HUES48 (cell line): ENCODE measurements around the gene SMYD3.

ENCODE experiments used
- H3K27ac ChIP-seq: one replicate; pipeline ENCODE4 v1.7.0; 2013; ENCODE audit warnings: low read depth, low read length, inconsistent platforms
- H3K27me3 ChIP-seq: 2 replicates; pipeline ENCODE4 v1.6.1; 2013; ENCODE audit warnings: mild to moderate bottlenecking, low read length; ENCODE audit not compliant: control insufficient read depth, insufficient read depth
- H3K36me3 ChIP-seq: 2 replicates; pipeline ENCODE4 v1.6.1; 2013; ENCODE audit warnings: low read length; ENCODE audit not compliant: control insufficient read depth, insufficient read depth
- H3K4me1 ChIP-seq: 2 replicates; pipeline ENCODE4 v1.6.1; 2013; ENCODE audit warnings: mild to moderate bottlenecking, low read length; ENCODE audit not compliant: control insufficient read depth, insufficient read depth
- H3K4me3 ChIP-seq: 2 replicates; pipeline ENCODE4 v1.5.1; 2013; ENCODE audit warnings: mild to moderate bottlenecking, low read depth, low read length
- H3K9ac ChIP-seq: 2 replicates; pipeline ENCODE4 v1.6.1; 2013; ENCODE audit warnings: mild to moderate bottlenecking, low read depth, low read length, moderate library complexity
- H3K9me3 ChIP-seq: 2 replicates; pipeline ENCODE4 v1.6.1; 2013; ENCODE audit warnings: low read length; ENCODE audit not compliant: control insufficient read depth, insufficient read depth

The SMYD3 gene

GRCh38 chr1:246160374-246160773 lies 346.7 kb downstream of the SMYD3 start:
- Histone ChIP-seq H3K4me1 (peaks cover 16% of the 10 kb centered on the region), H3K9ac (no peak overlapping the region), H3K36me3 (no peaks in the 10 kb centered on the region), H3K27me3 (no peaks in the 10 kb centered on the region), H3K4me3 (no peak overlapping the region), H3K9me3 (no peaks in the 10 kb centered on the region), H3K27ac (no peak overlapping the region)

DNA sequence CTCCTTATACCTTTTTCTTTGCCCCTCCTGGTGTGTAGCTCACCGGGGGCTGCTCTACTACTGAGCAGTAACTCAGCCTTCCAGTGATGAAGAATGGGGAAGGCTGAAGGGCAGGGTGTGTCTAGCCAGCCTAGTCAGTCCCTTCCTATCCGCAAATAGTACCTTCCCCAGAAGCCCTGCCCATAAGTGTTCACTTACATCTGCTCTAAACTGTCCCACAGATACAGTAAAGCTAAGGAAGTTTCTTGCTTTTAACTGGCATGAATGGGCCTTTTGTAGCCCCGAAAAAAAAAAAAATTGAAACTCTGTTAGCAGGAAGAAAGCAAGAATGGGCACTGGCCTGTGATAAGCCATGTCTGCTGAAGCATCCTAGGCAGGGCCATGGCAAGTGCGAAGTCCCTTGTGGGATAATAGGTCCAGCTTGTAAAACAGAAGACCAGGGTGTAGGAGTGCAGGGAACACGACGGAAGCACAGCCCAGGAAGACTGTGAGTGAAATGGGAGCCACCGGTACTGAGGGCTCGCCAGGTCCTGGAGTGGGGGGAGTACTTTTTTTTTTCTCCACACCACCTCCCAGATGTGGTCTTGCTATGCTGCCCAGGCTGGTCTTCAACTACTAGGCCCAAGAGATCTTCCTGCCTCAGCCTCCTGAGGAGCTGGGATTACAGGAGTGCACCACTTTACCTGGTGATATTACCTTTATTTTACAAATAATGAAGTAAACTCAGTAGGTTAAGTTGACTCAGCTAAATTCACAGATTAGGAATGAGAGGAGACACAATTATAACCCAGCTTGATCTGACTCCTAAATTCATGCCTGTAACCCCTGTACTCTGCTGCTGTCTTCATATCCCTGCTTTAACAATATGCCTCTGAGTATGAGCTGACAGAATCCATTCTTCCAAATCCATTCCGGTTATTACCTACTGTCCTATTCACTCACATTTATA lies 347.5 kb downstream of the SMYD3 start:
- no peak overlapping the region for H3K27ac ChIP-seq
- H3K4me3 ChIP-seq: no peak overlapping the region
- H3K9ac ChIP-seq: no peak overlapping the region
- H3K9me3 ChIP-seq: no peaks in the 10 kb centered on the region
- H3K4me1 ChIP-seq: peaks cover 16% of the 10 kb centered on the region
- H3K36me3 ChIP-seq: no peaks in the 10 kb centered on the region
- H3K27me3 ChIP-seq: no peaks in the 10 kb centered on the region

- Histone ChIP-seq H3K36me3 (no peaks in the 10 kb centered on the region), H3K9ac (no peak overlapping the region), H3K27ac (no peak overlapping the region), H3K4me1 (peaks cover 16% of the 10 kb centered on the region), H3K27me3 (no peaks in the 10 kb centered on the region), H3K9me3 (no peaks in the 10 kb centered on the region), H3K4me3 (no peak overlapping the region)
Measured at GRCh38 chr1:246158131-246158530, 348.9 kb downstream of the SMYD3 start.

- no peaks in the 10 kb centered on the region for H3K36me3 ChIP-seq
- H3K4me3 ChIP-seq: no peak overlapping the region
- H3K27me3 ChIP-seq: no peaks in the 10 kb centered on the region
- H3K9me3 ChIP-seq: no peaks in the 10 kb centered on the region
- H3K4me1 ChIP-seq: peaks cover 16% of the 10 kb centered on the region
- no peak overlapping the region for H3K27ac ChIP-seq
- no peak overlapping the region for H3K9ac ChIP-seq
Measured at GRCh38 chr1:246157516-246157915, 349.6 kb downstream of the SMYD3 start.

- H3K4me3 ChIP-seq: no peak overlapping the region
- H3K27ac ChIP-seq: no peak overlapping the region
- no peaks in the 10 kb centered on the region for H3K36me3 ChIP-seq
- no peaks in the 10 kb centered on the region for H3K27me3 ChIP-seq
- H3K9me3 ChIP-seq: no peaks in the 10 kb centered on the region
- no peak overlapping the region for H3K9ac ChIP-seq
- peaks cover 16% of the 10 kb centered on the region for H3K4me1 ChIP-seq
Measured at GRCh38 chr1:246156847-246157246, 350.2 kb downstream of the SMYD3 start.

- no peak overlapping the region for H3K9ac ChIP-seq
- H3K4me1 ChIP-seq: peaks cover 16% of the 10 kb centered on the region
- H3K36me3 ChIP-seq: no peaks in the 10 kb centered on the region
Measured at GRCh38 chr1:246155923-246156322, 351.2 kb downstream of the SMYD3 start.

GRCh38 chr1:246153796-246154212 lies 353.3 kb downstream of the SMYD3 start:
- Histone ChIP-seq H3K4me3 (no peak overlapping the region), H3K9me3 (0 out of 2 replicates have a peak, but pooled peaks cover 1% of the 10 kb centered on the region), H3K4me1 (peaks cover 16% of the 10 kb centered on the region), H3K27ac (no peak overlapping the region), H3K27me3 (no peaks in the 10 kb centered on the region), H3K9ac (no peak overlapping the region), H3K36me3 (no peaks in the 10 kb centered on the region)

More at GRCh38 chr1:246155923-246156322, 351.2 kb downstream of the SMYD3 start:
- no peak overlapping the region for H3K4me3 ChIP-seq
- H3K9me3 ChIP-seq: no peaks in the 10 kb centered on the region
- H3K27me3 ChIP-seq: no peaks in the 10 kb centered on the region
- H3K27ac ChIP-seq: no peak overlapping the region

DNA sequence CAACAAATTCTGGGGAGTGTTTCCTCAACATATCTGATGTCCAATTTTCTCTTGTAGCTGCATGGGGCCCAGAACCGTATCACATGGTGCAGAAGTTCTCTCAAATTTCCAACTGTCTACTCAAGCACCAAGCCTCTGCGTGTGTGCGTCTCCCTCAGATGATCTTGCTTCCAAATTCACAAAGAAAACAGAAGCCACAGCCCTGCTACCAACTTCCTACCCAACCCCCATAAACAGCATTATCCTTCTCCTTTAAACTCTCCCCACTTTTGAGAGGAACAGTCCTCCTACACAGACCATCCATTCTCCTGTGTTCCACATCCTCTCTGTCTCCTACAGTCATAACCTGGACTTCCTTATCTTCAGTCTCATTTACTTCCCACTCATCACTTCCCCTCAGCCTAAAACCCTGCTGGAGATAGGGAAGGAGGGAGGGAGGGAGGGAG lies 354.1 kb downstream of the SMYD3 start:
- no peaks in the 10 kb centered on the region for H3K36me3 ChIP-seq
- H3K9ac ChIP-seq: no peak overlapping the region
- H3K4me1 ChIP-seq: peaks cover 16% of the 10 kb centered on the region
- H3K27me3 ChIP-seq: no peaks in the 10 kb centered on the region
- H3K9me3 ChIP-seq: peaks cover 9% of the 10 kb centered on the region; the same call in 1 of the 2 replicates
- no peak overlapping the region for H3K4me3 ChIP-seq
- no peak overlapping the region for H3K27ac ChIP-seq

DNA sequence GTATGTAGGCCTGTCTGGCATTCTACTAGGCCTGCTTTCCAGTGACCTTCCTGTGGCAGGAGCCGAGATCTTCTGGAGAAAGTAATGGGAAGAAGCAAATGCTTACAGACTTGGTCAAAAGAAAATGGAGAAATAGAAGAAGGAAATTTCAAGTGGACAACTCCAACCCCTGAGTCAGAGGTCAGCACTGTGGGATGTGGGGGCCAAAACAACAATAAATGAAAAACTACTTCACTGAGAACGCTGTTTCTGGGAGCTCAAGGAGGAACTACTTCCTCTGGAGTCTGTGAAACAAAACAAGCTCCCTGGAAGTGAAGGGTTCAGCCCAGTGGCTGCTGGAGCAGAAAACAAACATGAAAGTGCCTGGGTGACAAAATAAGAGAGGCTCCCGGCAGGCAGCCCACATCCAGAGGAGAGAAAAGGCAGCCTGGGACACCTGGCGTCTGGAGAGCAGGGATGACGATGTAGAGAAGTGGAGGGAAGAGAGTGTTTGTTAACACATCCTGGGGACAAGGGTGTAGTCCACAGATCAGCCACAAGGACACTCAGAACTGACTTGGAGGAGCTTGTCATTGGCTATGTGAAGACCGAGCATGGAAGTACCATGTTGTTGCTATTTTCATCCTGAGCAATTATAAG lies 355.2 kb downstream of the SMYD3 start:
- no peak overlapping the region for H3K27ac ChIP-seq
- H3K4me3 ChIP-seq: no peak overlapping the region
- peaks cover 7% of the 10 kb centered on the region; the same call in 1 of the 2 replicates for H3K4me1 ChIP-seq

DNA sequence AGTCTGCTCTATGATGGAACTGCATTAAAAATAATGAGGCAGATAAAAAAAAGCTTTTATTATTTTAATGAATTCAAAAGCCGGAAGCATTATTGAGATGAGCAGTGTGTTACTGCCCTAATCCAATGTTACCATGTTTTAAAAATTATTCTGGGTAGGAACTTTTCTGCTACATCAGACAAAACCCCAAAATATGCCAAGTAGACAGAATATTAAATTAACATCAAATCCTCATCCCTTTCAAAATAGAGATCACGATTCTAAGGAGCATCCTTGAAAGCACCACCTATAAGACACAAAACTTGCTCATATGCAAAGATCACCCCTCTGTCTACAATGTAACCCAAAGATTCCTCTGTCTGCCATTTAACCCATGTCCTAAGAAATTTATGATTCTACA lies 357.5 kb downstream of the SMYD3 start:
- H3K4me3 ChIP-seq: no peak overlapping the region
- H3K36me3 ChIP-seq: no peaks in the 10 kb centered on the region
- H3K27me3 ChIP-seq: no peaks in the 10 kb centered on the region
- no peak overlapping the region for H3K27ac ChIP-seq
- no peak overlapping the region for H3K9ac ChIP-seq
- no peaks in the 10 kb centered on the region for H3K4me1 ChIP-seq
- peaks cover 10% of the 10 kb centered on the region; the same call in 1 of the 2 replicates for H3K9me3 ChIP-seq

More for the DNA sequence above, 355.2 kb downstream of the SMYD3 start:
- Histone ChIP-seq H3K9me3 (peaks cover 10% of the 10 kb centered on the region; the same call in 1 of the 2 replicates), H3K27me3 (no peaks in the 10 kb centered on the region), H3K36me3 (no peaks in the 10 kb centered on the region), H3K9ac (no peak overlapping the region)
